ENCODE data around the gene TMEM267.
"Not testable (repeated sequence)": the region's sequence is repeated elsewhere in the genome, so short reads cannot be mapped to it uniquely, and the experiment has no call there.

TMEM267 gene, protein sequence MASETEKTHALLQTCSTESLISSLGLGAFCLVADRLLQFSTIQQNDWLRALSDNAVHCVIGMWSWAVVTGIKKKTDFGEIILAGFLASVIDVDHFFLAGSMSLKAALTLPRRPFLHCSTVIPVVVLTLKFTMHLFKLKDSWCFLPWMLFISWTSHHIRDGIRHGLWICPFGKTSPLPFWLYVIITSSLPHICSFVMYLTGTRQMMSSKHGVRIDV

DNA sequence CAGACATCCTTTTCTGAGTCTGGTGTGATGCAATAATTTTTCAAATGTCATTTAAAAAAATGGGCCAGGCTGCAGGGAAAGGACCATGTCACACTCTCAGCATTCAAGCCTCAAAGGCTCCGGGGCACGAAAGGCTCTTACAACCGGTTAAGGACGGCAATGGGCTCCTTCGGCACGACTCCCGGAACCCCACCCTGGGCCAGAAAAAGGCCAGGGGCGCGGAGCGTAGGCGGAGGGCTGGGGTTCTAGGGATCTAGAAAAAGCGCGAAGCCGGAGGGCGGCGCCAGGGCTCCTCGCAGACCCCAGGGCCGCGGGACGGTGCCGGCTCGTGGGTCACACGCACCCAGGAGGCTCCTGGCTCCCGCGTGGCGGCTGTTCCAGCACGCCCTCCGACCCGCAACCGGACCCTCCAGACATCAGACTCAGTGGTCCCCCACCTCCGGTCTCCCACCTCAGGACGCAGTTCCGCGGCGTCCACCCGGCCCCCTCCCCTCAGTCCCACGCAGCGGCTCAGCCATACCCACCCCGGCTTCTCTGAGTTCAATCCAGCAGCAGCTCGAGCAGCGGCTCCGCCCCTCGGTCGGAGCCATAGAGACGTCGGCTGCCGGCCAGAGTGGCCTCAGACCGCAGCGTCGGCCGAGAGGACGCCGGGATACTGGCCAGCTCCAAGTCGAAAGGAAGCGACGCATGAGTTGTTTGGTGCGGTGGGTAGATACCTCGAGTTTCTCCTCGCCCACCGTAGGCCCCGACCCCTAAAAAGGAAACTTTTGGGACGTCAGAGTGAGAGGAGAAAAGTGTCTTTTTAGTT lies at the start of gene TMEM267:
Gene TMEM267, minus strand, starts transcription at position 568 of the 808 bp plus-strand sequence. CDS start 29,896 bp downstream, outside the sequence.
- peak within 1 kb of the TSS; percentile 100 for H3K27ac Mint-ChIP-seq
- no peaks in the 10 kb centered on the region for H3K27me3 Mint-ChIP-seq

DNA sequence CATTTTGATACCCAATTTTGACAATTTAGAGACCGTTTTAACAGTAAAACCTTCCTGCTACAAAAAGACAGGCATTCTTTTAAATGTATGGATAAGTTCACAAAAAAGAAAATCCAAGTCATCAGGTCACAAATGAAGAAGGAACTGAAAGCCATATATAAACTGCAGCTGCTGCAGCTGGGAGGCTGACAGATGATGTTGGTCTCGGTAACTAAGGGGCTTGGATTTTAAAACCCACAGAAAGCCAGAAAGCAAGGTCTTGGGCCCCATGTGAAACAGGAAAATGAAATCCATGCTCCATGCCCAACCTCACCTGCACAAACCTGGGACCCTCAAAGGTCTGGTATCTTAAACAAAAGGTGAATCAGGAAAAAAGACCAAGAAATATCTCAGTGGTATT lies 47.0 kb upstream of the TMEM267 start:
- H3K4me1 Mint-ChIP-seq = peaks cover 6% of the 10 kb centered on the region
- no peak for DNase-seq
- H3K27ac Mint-ChIP-seq = no peak overlapping the region
- H3K4me3 Mint-ChIP-seq = no peak overlapping the region
- H3K27me3 Mint-ChIP-seq = no peaks in the 10 kb centered on the region
- ATAC-seq = no peak
- no peaks in the 10 kb centered on the region for H3K9me3 Mint-ChIP-seq

More for the DNA sequence above, at the start of gene TMEM267:
- H3K4me3 Mint-ChIP-seq = peak within 1 kb of the TSS; percentile 95 to 96
- no peaks in the 10 kb centered on the region for H3K9me3 Mint-ChIP-seq
- peak; percentile 85 for ATAC-seq
- DNase-seq = peak; percentile 84 to 89
- H3K4me1 Mint-ChIP-seq = peaks cover 52% of the 10 kb centered on the region

DNA sequence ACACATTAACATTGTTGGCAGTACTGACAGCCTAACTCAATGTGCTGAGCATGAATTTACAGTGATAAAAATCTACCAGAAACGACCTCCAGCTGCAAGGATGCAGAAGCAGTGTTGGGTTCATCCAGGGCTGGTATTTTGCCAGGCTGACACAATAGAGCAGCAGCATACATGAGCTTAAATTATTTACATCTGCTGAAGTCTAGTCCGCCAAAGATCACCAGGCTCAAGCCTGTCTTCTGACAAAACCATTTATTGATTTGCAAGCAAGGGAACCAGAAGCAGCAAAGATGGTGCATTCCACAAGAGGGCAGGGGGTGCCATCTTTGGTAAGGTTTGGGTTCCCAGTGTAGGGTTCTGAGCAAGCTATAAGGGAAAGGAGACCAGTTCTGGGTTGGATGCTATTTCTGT lies 40.0 kb upstream of the TMEM267 start:
- no peaks in the 10 kb centered on the region for H3K9me3 Mint-ChIP-seq
- H3K27me3 Mint-ChIP-seq = no peaks in the 10 kb centered on the region
- no peak overlapping the region for H3K4me3 Mint-ChIP-seq
- ATAC-seq (no peak), DNase-seq (no peak)
- no peak overlapping the region for H3K27ac Mint-ChIP-seq
- no peaks in the 10 kb centered on the region for H3K4me1 Mint-ChIP-seq

DNA sequence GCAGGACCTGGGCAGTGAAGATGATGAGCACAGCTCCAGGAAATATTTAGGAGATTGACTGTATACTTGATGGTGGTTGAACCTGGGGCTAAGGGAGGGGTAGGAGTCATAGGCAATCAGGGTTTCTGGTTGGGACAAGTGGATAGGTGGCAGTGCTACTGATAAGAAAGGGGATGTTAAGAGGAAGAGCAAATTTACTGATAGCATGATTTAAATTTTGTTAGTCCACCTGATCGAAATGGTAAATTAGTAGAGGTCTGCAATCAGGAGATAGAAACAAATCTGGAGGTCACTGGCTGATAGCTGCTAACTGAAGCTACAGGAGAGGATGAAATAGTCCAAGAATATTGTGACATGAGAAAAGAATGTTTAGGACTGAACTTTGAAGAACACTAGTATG lies 37.0 kb upstream of the TMEM267 start:
- Mint-ChIP-seq H3K27me3 (no peaks in the 10 kb centered on the region), H3K4me3 (no peak overlapping the region), H3K4me1 (peaks cover 8% of the 10 kb centered on the region), H3K9me3 (no peaks in the 10 kb centered on the region), H3K27ac (no peak overlapping the region)
- no peak for ATAC-seq
- DNase-seq = no peak

DNA sequence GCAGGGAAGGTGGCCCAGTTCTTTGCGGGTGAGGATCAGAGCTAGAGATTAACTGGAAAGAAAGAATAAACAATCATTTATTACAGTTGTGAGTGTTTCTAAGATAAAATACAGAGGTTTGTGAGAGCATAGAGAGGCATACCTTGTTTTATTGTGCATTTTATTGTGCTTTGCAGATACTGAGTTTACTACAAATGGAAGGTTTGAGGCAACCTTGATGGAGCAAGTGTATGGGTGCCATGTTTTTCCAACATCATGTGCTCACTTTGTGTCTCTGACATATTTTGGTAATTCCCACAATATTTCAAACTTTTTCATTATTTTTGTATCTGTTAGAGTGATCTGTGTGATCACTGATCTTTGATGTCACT lies 32.0 kb upstream of the TMEM267 start:
- H3K27ac Mint-ChIP-seq = peak overlapping the region in 1 of 2 donors; percentile 97
- H3K27me3 Mint-ChIP-seq = no peaks in the 10 kb centered on the region
- H3K9me3 Mint-ChIP-seq = peaks cover 0 to 4% of the 10 kb centered on the region in 2 donors
- DNase-seq (no peak), ATAC-seq (no peak)
- H3K4me1 Mint-ChIP-seq = peaks cover 32% of the 10 kb centered on the region
- H3K4me3 Mint-ChIP-seq = peak overlapping the region; percentile 76 to 88

DNA sequence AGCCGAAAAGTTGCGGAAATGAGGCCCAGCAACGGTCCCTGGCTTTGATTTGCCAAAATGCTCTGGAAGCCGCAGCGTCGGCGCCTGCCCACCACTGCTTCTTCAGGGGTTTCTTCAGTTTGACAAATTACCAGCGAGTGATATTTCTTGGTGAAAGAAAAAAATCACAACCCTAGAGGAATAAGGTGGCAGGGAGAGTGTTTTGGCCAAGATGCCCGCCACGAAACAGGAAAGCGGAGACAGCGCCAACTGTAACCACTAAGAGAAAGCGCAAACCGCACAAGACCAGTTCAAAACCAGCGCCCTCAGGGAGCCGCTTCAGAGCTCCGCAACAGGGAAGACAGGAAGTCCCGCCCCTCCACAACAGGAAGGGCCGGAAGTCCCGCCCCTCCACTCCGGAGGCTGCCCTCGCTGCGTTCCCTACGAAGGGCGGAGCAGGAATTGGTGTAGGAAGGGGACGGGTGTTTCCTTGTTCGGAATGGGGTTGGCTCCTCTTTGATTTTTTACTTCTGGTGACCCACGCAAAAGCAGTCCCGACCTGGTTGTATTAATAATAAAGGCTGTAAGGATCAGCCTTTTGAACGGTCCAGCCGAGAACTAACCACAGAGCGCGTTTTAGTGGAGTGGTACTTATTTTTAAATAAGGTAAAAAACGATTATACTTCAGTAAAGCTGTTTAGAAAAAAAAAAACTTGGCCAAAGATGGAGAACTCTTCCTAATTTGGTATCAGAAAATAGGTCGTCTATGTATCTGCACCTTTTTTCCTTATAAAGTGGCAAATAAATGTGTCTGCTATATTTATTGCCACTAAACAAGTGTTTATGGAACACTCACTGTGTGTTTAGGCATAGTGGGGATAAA lies 31.4 kb upstream of the TMEM267 start, which contains the start of gene C5orf34:
Gene C5orf34, minus strand, starts transcription at position 333 of the 862 bp plus-strand sequence. CDS start 5,809 bp downstream, outside the sequence.
- peaks cover 0 to 4% of the 10 kb centered on the region in 2 donors for H3K9me3 Mint-ChIP-seq
- peak; percentile 95 for ATAC-seq
- peak; percentile 86 to 91 for DNase-seq
- peaks cover 32% of the 10 kb centered on the region for H3K4me1 Mint-ChIP-seq
- H3K27ac Mint-ChIP-seq = peak within 1 kb of the TSS; percentile 95 to 97
- peak within 1 kb of the TSS; percentile 76 to 88 for H3K4me3 Mint-ChIP-seq
- H3K27me3 Mint-ChIP-seq = no peaks in the 10 kb centered on the region

DNA sequence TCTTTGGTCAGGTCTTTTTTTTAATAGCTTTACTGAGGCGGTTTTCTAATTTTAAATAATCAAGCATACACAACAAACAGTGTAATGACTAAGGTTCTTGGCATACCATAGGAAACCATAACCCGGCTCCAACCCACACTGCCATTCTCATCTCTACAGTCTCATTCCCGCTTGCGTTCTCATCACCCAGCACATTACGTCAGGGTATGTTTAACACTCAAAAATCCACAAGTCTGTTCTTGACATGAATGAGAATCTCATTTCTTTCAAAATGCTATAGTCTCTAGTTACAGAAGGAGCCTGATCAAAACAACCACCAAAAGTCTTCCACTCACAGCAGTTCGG lies 30.8 kb upstream of the TMEM267 start:
- peak overlapping the region; percentile 95 to 97 for H3K27ac Mint-ChIP-seq
- peaks cover 32% of the 10 kb centered on the region for H3K4me1 Mint-ChIP-seq
- ATAC-seq = peak; percentile 83
- peak overlapping the region; percentile 76 to 88 for H3K4me3 Mint-ChIP-seq
- no peaks in the 10 kb centered on the region for H3K27me3 Mint-ChIP-seq
- peaks cover 0 to 4% of the 10 kb centered on the region in 2 donors for H3K9me3 Mint-ChIP-seq
- no peak for DNase-seq

DNA sequence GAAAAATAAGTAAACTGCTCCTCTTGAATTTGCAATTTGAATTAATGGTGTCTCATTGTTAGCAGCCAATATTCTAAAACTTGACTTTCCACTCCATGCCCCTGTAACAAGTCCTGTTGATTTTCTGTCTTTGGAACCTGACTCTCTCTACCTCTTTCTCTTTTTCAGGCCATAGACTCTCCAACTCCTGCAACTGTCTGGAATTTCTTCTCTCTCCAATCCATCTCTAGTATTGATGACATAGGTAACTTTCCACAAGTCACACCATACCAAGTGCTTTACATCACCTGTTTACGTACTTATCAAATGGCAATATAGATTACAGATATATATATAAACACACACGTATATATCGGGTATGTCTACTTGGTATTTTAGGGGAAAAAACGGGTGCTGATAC lies 30.4 kb upstream of the TMEM267 start:
- ATAC-seq (no peak), DNase-seq (no peak)
- H3K27ac Mint-ChIP-seq = peak overlapping the region; percentile 95 to 97
- peak overlapping the region; percentile 76 to 88 for H3K4me3 Mint-ChIP-seq
- H3K4me1 Mint-ChIP-seq = peaks cover 32% of the 10 kb centered on the region
- no peaks in the 10 kb centered on the region for H3K27me3 Mint-ChIP-seq
- peaks cover 0 to 4% of the 10 kb centered on the region in 2 donors for H3K9me3 Mint-ChIP-seq

DNA sequence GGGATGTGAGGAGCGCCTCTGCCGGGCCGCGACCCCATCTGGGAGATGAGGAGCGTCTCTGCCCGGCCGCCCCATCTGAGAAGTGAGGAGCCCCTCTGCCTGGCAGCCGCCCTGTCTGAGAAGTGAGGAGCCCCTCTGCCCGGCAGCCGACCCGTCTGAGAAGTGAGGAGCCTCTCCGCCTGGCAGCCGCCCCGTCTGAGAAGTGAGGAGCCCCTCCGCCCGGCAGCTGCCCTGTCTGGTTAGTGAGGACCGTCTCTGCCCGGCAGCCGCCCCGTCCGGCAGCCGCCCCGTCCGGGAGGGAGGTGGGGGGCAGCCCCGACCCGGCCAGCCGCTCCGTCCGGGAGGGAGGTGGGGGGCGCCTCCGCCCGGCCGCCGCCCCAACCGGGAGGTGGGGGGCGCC lies 27.4 kb upstream of the TMEM267 start:
- not testable (repeated sequence) for DNase-seq, H3K9me3 Mint-ChIP-seq, H3K4me3 Mint-ChIP-seq, H3K27ac Mint-ChIP-seq, ATAC-seq, H3K27me3 Mint-ChIP-seq
- H3K4me1 Mint-ChIP-seq = peaks cover 26% of the 10 kb centered on the region

DNA sequence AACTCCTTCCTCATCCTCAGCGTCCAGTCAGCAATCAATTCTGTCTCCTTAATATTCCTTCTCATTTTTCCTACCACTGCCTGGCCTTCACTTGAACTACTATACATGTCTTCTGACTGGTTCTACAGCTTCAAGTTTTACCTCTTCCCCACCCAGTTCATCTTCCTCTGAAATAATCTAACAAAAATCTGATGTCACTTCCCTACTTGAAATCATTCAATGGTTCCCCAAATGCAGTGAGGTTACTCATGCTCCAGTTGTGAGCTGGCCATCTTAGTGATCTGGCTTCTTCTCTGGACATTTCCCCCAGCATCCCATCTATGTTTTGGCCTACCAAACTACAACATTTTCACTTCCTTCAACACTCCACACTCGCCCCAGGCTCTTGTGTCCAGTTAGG lies 14.9 kb upstream of the TMEM267 start:
- no peak for DNase-seq
- H3K27me3 Mint-ChIP-seq = no peaks in the 10 kb centered on the region
- peaks cover 5% of the 10 kb centered on the region for H3K4me1 Mint-ChIP-seq
- no peak for ATAC-seq
- H3K9me3 Mint-ChIP-seq = no peaks in the 10 kb centered on the region
- H3K27ac Mint-ChIP-seq = peak overlapping the region in 1 of 2 donors; percentile 1
- no peak overlapping the region for H3K4me3 Mint-ChIP-seq

DNA sequence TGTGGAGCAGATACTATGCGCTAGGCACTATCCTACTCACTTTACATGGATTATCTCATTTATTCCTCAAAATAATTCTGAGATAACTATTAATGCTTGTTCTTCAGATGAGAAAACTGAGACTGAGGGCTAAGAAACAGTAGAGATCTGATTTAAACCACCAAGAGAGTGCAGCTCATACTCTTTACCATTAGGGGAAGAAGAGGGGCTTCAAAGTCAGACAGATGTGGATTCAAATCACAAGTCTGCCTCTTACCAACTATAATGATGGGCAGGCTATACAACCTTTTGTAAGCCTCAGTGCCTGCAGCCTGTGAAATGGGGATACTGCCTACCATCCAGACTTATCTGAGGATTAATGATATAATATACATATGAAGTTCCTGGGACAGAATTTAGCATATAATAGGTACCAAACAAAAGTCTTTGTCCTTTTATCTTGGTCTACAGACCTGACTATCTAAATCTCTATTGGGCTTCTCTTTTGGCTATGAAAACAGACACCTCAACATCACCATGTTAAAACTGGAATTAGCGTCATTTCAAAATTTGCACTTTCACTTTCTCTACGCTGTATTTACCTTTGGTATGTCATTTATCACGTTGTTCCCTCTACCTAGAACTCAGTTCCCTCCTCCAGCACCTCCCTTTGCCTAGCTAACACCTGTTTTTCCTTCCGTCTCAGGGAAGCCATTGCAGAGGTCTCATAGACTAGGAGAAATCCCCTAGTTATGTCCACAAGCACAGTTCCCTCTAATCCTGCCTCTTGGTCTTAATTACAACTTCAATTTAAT lies 13.8 kb upstream of the TMEM267 start:
- ATAC-seq = no peak
- Mint-ChIP-seq H3K27ac (peak overlapping the region in 1 of 2 donors; percentile 46), H3K4me1 (peaks cover 5% of the 10 kb centered on the region), H3K27me3 (no peaks in the 10 kb centered on the region), H3K4me3 (no peak overlapping the region), H3K9me3 (no peaks in the 10 kb centered on the region)
- no peak for DNase-seq

DNA sequence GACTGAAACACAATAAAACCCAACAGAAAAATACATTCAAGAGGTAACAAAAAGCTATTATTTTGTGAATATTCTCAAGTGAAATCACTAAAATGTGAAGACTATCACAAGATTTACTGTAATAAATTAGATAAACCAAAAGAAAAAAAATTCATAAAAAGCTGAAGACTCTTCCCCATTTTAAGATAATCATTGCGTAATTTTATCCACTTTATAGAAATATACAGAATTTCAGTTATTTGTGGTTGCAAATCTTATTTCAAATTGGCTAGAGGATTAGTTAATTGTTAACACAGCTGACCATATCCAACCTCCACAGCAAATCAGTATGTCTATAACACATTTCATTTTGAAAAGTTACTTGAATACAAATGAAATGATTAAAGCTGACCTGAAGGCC lies 7.7 kb upstream of the TMEM267 start:
- Mint-ChIP-seq H3K9me3 (no peaks in the 10 kb centered on the region), H3K4me1 (peaks cover under 1% of the 10 kb centered on the region), H3K27me3 (no peaks in the 10 kb centered on the region), H3K27ac (no peak overlapping the region), H3K4me3 (no peak overlapping the region)
- ATAC-seq (no peak), DNase-seq (no peak)

DNA sequence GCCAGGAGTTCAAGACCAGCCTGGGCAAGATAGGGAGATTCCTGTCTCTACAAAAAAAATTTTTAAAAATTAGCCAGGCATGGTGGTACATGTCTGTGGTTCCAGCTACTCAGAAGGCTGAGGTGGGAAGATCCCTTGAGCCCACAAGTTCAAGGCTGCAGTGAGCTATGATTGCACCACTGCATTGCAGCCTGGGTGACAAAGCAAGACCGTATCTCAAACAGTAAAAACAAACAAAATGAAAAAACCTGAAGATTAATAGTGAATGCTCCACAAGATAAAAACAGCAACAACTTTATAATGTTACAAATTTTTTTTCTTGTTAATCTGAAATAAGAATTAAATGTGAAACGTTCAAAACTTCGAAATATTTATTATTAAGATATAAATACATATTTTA lies 2.7 kb upstream of the TMEM267 start:
- ATAC-seq = no peak
- peak in 1 of 2 donors; percentile 43 for DNase-seq
- H3K4me1 Mint-ChIP-seq = peaks cover 42% of the 10 kb centered on the region
- peak overlapping the region in 1 of 2 donors; percentile 96 for H3K4me3 Mint-ChIP-seq
- no peaks in the 10 kb centered on the region for H3K9me3 Mint-ChIP-seq
- peak overlapping the region; percentile 100 for H3K27ac Mint-ChIP-seq
- no peaks in the 10 kb centered on the region for H3K27me3 Mint-ChIP-seq

DNA sequence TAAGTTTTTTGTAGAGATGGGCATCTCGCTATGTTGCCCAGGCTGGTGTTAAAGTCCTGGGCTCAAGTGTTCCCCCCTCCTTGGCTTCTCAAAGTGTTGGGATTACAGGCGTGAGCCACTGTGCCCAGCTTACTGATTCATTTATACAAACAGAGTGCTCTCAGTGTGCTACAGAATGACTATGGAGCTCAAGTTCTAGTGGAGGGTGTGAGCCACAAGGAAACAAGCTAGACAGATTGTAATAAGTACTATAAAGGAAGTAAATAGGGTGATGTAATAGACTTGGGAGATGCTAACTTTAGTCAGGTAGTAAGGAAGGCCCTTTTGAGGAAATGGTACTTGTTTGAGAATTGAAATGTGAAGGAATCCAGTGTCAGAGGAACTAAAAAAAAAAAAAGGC lies 1.7 kb upstream of the TMEM267 start:
- Mint-ChIP-seq H3K9me3 (no peaks in the 10 kb centered on the region), H3K27ac (peak overlapping the region; percentile 100), H3K27me3 (no peaks in the 10 kb centered on the region), H3K4me3 (peak overlapping the region; percentile 95 to 96), H3K4me1 (peaks cover 47% of the 10 kb centered on the region)
- peak in 1 of 2 donors; percentile 39 for DNase-seq
- ATAC-seq = peak; percentile 29

Measured in stimulated activated naive CD8-positive, alpha-beta T cell treated with anti-CD3 and anti-CD28 coated beads, Interleukin-15, amount 100 ng/mL, for 72 hours (primary cell).